Tibial artery (tissue), 4 donors: Measurements from ENCODE around the gene ZNF714.
"Not testable (repeated sequence)": the region's sequence is repeated elsewhere in the genome, so short reads cannot be mapped to it uniquely, and the experiment has no call there.

Experiments used
- DNase-seq, 2 donors: peaks; one replicate each; pipeline ENCODE4 v3.0.0-alpha.2; 2019
- H3K27ac ChIP-seq, 2 donors: fragments of 200-600 bp; sonication (generic) in 1 of 2; 1 replicate in 1 of 2; 2 replicates in 1 of 2; pipeline ENCODE4 v1.5.1; 2018 to 2019; ENCODE audit warnings: mild to moderate bottlenecking in 1 of 2
- H3K27me3 ChIP-seq, 2 donors: fragments of 200-600 bp; sonication (generic) in 1 of 2; one replicate each; pipeline versions ENCODE4 v1.5.1 to v1.6.0; 2016 to 2019
- H3K36me3 ChIP-seq, 3 donors: fragments of 200-600 bp; sonication (generic) in 2 of 3; one replicate each; pipeline ENCODE4 v1.5.1; 2016 to 2019; ENCODE audit warnings: mild to moderate bottlenecking in 2 of 3
- H3K4me1 ChIP-seq, 4 donors: fragments of 200-600 bp; sonication (generic) in 2 of 4; 1 replicate in 3 of 4; 2 replicates in 1 of 4; pipeline ENCODE4 v1.5.1; 2016 to 2019
- H3K4me3 ChIP-seq, 2 donors: fragments of 200-600 bp; sonication (generic) in 1 of 2; 1 replicate in 1 of 2; 2 replicates in 1 of 2; pipeline ENCODE4 v1.5.1; 2018 to 2019; ENCODE audit warnings: mild to moderate bottlenecking in 2 of 2
- H3K9me3 ChIP-seq, 3 donors: fragments of 200-600 bp; sonication (generic) in 1 of 3; one replicate each; pipeline ENCODE4 v1.5.1; 2016 to 2019
- intact Hi-C: fragments of 100-400 bp; cut with DNase I; formaldehyde crosslinking; loops from one replicate; pipeline ENCODE4 v1.15.0; 2023; ENCODE audit warnings: low total_unique reads
- TF ChIP-seq, protein P1 (sequence below), 2 experiments: fragments of 200-600 bp in 1 of 2; fragments of 450-650 bp in 1 of 2; IDR thresholded peaks; one replicate each; pipeline ENCODE4 v1.5.1; 2017 to 2019; ENCODE audit warnings: antibody characterized with exemption in 2 of 2, mild to moderate bottlenecking in 1 of 2, moderate library complexity in 1 of 2

The ZNF714 gene

DNA sequence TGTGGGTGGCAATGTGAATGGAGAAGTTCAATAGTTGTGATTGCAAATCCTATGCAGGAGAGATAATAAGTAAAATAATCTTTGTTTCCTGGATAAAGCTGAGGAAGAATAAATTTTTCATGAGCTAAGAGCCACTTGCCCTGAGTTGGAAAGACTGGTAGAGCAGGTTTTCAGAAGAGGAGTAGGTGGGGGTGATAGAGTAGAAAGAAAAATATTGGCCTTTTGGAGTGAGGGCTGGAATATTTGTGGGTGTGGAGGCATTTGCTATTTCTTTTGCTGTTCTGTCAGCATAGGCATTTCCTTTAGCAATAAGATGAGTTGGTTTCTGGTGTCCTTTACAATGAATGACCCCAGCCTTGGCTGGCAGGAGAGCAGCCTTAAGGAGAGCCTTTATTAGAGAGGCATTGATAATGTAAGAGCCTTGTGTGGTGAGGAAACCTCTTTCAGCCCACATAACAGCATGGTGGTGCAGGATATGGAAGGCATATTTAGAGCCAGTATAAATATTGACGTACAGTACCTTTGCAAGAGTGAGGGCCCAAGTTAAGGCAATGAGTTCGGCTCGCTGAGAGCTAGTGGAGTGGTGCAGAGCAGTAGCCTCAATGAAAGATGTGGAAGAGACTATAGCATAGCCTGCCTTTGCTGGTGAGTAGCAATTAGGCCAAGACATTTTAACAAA, 48.2 kb downstream of the ZNF714 start:
- H3K4me1 ChIP-seq, result no peaks in the 10 kb centered on the region
- H3K36me3 ChIP-seq, result no peaks in the 10 kb centered on the region
- H3K27me3 ChIP-seq, result no peaks in the 10 kb centered on the region
- DNase-seq, result no peak
- H3K27ac ChIP-seq, result no peak overlapping the region
- no peaks in the 10 kb centered on the region for H3K9me3 ChIP-seq
- H3K4me3 ChIP-seq, result no peak overlapping the region
- TF ChIP-seq, protein P1, sequence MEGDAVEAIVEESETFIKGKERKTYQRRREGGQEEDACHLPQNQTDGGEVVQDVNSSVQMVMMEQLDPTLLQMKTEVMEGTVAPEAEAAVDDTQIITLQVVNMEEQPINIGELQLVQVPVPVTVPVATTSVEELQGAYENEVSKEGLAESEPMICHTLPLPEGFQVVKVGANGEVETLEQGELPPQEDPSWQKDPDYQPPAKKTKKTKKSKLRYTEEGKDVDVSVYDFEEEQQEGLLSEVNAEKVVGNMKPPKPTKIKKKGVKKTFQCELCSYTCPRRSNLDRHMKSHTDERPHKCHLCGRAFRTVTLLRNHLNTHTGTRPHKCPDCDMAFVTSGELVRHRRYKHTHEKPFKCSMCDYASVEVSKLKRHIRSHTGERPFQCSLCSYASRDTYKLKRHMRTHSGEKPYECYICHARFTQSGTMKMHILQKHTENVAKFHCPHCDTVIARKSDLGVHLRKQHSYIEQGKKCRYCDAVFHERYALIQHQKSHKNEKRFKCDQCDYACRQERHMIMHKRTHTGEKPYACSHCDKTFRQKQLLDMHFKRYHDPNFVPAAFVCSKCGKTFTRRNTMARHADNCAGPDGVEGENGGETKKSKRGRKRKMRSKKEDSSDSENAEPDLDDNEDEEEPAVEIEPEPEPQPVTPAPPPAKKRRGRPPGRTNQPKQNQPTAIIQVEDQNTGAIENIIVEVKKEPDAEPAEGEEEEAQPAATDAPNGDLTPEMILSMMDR (IDR thresholded peaks at IDR 0.05), result no peak
- intact Hi-C loops, result no loop called here

DNA sequence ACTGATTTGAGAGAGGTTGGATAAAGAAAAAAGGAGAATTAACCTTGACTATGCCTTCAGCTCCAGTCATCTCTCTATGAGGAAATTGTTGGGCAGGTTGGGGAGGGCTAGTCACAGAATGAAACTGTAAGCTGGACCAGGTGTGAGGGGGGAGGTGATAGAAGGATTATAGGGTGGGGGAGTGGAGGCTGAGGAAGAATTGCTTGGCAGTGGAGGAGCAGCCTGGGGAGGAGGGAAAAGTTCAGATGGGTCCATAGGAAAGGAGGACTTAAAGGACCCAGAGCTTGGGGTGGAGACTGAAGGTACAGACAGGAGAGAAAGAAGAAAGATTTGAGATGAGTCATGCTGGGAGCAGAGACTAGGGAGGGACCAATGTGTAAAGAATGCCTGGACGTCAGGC, 51.6 kb downstream of the ZNF714 start:
- no peaks in the 10 kb centered on the region for H3K9me3 ChIP-seq
- no peaks in the 10 kb centered on the region for H3K27me3 ChIP-seq
- no peaks in the 10 kb centered on the region for H3K36me3 ChIP-seq
- intact Hi-C loops, result no loop called here
- TF ChIP-seq, protein P1 (IDR thresholded peaks at IDR 0.05), result no peak
- no peaks in the 10 kb centered on the region for H3K4me1 ChIP-seq
- no peak overlapping the region for H3K27ac ChIP-seq
- DNase-seq, result no peak
- H3K4me3 ChIP-seq, result no peak overlapping the region

DNA sequence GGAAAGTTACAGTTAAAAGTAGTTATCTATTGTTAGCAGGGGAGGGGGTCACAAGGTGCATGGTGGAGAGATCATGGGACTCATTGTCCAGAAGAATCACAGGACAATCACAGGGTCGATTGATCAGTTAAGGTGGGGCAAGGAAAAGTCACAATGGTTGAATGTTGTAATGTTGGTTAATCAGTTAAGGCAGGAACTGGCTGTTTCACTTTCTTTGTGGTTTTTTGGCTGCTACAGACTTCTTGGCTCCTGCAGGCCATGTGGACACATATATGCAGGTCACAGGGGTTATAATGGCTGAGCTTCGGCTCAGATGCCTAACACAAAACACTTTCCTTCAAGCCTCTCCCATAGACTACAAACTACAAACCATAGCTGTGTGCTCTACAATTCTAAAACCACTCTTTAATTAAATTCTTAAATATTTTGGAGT, 52.9 kb downstream of the ZNF714 start:
- intact Hi-C loops, result no loop called here
- H3K27me3 ChIP-seq, result no peaks in the 10 kb centered on the region

DNA sequence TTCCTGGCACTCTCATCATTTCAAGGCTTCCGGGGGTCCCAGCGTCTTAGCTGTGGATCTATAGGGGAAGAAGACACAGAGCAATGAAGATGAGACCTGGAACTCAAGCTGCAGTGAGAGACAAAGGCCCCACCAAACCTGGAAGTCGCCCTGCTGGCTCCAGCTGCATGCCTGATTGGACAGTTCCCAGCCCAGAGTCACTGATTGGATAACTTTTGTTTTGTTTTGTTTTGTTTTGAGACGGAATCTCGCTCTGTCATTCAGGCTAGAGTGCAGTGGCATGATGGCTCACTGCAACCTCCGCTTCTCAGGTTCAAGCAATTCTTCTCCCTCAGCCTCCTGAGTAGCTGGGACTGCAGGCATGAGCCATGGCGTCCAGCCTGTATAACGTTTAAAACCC, 53.4 kb downstream of the ZNF714 start:
- no peak for DNase-seq
- TF ChIP-seq, protein P1 (IDR thresholded peaks at IDR 0.05), result no peak
- Histone ChIP-seq H3K36me3 (no peaks in the 10 kb centered on the region), H3K4me1 (no peaks in the 10 kb centered on the region), H3K4me3 (no peak overlapping the region), H3K27me3 (no peaks in the 10 kb centered on the region), H3K27ac (no peak overlapping the region), H3K9me3 (no peaks in the 10 kb centered on the region)
- intact Hi-C loops, result no loop called here

More for the DNA sequence above, 52.9 kb downstream of the ZNF714 start:
- no peaks in the 10 kb centered on the region for H3K4me1 ChIP-seq
- no peaks in the 10 kb centered on the region for H3K9me3 ChIP-seq
- no peaks in the 10 kb centered on the region for H3K36me3 ChIP-seq
- TF ChIP-seq, protein P1 (IDR thresholded peaks at IDR 0.05), result no peak
- no peak overlapping the region for H3K4me3 ChIP-seq
- DNase-seq, result no peak
- H3K27ac ChIP-seq, result no peak overlapping the region

DNA sequence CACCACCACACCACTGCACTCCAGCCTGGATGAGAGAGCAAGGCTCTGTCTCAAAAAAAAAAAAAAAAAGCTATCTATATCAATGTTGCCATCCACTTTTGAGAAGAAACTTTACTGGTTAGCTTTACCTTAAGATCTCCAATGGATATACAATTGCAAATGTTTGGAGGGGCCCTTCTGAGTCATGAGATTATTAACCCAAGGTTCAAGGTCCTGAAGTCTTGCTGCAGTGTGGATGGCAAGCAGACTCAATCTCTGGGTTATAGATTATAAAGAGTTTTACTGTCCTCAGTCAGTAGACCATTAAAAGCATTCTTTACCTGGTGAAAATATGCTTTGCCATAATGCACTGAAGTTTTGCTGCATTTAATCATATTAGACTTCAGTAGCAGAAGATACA, 56.1 kb downstream of the ZNF714 start:
- Histone ChIP-seq H3K9me3 (no peaks in the 10 kb centered on the region), H3K4me3 (no peak overlapping the region), H3K27me3 (no peaks in the 10 kb centered on the region), H3K27ac (no peak overlapping the region), H3K36me3 (no peaks in the 10 kb centered on the region), H3K4me1 (peaks cover 0 to 10% (median 6%) of the 10 kb centered on the region in 4 donors)
- TF ChIP-seq, protein P1 (IDR thresholded peaks at IDR 0.05), result no peak
- intact Hi-C loops, result no loop called here
- DNase-seq, result no peak

DNA sequence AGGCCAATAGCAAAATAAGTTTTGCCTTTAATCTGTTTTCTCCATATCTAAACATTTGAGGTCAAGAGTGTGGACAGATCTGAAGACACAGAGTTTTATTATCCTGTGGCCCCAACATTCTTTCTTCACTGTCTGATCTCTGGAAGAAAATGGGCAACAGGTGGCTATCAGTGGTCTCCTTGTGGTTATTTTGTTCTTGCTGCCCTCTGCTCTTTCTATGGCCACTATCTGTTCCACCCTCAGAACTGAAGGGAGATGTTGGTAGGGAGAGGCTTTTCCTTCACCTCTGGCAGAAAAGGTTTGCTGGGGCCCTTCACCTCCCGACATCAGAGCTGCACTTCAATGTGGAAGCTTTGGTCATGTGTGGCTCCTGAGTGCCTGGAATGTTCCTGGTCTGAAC, 59.0 kb downstream of the ZNF714 start:
- DNase-seq, intact Hi-C loops, H3K27me3 ChIP-seq, H3K4me3 ChIP-seq, H3K9me3 ChIP-seq: not testable (repeated sequence)
- Histone ChIP-seq H3K36me3 (peaks cover 1 to 22% (median 16%) of the 10 kb centered on the region in 3 donors), H3K4me1 (peaks cover 0 to 14% (median 8%) of the 10 kb centered on the region in 4 donors), H3K27ac (peak overlapping the region in 1 of 2 donors; percentile 77)
